HG03060 (cell line): Measurements from ENCODE around the gene TNFRSF4.
"Not testable (repeated sequence)": the region's sequence is repeated elsewhere in the genome, so short reads cannot be mapped to it uniquely, and the experiment has no call there.

Source experiments
- ATAC-seq: cut with Tn5 transposase; IDR thresholded peaks from one replicate; pipeline ENCODE4 v1.9.1; 2021; ENCODE audit warnings: low read depth, moderate number of reproducible peaks; ENCODE audit not compliant: unreplicated experiment

TNFRSF4 gene

DNA sequence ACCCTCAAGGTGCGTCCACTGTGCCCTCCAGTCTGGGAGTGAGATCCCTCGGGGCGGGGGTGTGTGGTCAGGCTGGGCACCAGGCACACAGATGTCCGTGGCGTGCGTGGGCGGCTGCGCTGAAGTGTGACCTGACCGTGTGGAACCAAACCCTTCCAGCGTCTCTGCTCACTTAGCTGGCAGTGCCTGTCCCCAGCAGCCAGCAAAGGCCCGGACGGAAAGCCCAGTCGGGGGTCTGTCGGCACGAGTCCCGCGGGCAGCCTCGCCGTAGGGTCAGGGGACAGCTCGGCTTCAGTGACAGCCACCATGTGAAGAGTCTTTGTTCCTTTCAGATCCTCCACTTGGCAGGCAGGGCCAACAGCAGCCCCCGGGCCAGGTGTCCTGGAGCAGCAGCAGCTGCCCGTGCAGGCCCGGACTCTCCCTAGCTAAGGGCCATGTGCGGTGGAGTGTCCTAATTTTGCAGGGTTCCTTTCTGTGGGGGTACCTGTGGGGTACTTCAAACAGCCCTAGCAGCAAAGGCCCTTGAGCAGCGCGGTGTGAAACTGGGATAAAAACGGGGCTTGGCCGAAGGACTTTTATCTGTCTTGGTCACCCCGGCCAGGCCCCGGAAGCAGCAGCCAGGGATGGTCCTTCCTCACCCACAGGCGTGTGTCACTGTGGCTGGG is 28.7 kb downstream of the TNFRSF4 start:
- ATAC-seq, result no peak

DNA sequence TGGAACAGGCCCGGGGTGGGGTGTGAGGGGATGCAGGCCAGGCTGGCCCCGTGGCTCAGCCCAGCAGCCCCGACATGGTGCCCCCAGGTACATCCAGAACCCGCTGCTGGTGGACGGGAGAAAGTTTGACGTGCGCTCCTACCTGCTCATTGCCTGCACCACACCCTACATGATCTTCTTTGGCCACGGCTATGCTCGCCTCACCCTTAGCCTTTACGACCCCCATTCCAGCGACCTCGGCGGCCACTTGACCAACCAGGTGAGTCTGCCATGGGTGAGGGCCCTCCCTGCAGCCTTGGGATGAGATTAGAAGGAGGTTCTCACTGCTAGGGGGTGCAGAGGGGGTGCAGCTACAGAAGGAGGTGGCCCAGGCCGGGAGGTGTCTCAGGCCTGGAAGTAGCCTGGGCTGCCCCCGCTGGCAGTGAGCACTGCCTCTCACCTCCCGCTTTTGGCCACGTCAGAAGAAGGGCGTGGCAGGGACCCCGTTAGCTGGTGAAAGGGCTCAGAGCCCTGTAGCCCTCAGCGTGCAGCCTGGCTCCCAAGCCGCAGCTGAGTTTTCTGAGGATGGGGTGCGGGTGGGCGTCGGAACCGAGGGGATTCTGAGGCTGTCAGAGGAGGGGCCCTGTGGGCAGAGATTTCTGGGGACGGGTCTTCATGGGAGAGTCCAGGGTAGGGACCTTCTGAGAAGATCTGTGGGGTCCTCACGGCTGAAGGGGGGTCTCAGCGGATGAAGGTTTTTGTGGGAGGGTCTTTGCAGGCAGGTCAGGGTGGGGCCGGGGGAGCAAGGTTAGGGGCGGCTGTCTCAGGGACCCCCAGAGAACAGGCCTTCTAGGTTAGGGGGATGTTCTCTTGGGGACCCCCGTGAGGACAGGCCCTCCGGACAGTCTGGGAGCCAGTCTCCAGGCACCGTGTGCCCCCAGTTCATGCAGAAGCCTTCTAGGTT is 29.8 kb downstream of the TNFRSF4 start:
- ATAC-seq, result no peak

DNA sequence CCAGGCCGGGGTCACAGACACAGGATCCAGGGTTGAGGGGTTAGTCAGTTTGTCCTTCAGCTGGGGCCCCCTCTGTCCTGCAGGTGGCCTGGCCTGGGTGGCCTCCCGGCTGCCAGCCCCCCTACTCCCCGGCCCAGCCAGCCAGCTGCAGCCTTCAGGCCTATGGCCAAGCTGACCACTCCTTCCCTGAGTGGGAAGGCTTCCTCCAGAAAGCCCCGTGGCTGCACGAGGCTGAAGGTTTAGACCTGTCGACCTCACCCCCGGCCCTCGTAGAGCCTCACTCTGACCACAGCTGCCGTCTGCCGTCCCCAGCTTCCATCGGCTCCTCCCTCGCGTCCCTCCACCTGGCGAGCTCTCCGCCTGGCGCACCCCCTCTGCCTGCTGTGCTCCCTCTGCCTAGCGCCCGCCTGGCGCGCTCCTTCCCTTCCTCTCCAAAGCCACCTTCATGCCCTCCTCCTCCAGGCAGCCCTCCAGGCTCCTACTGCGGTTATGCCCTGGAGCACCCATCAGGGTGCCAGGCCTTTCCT is 30.7 kb downstream of the TNFRSF4 start:
- no peak for ATAC-seq

DNA sequence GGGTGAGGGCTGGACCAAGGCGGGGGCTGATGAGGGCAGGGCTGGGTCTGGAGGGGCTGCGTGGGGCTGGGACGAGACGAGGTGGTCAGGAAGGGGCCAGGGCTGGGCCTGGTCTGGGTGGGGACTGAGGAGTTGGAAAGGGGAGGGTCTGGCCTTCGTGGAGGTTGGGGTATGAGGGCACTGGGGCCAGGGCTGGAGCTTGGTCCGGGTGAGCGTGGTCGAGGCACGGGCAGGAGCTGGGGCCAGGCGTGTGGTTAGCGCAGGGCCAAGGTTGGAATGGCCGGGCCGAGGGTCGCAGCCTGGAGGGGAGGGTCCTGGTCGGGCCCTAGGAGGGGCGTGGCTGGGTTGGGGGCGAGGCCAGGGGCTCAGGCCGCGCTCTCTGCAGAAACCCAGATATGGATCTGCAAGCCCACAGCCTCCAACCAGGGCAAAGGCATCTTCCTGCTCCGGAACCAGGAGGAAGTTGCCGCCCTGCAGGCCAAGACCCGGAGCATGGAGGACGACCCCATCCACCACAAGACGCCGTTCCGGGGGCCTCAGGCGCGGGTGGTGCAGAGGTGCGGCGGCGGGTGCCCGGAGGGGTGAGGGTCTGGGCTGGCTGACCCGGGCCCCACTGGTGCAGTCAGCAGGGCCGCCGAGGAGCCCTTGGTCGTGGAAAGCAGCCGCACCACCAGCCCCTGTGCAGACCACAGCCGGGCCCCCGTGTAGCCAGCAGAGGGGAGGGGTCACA is 31.3 kb downstream of the TNFRSF4 start:
- no peak for ATAC-seq

DNA sequence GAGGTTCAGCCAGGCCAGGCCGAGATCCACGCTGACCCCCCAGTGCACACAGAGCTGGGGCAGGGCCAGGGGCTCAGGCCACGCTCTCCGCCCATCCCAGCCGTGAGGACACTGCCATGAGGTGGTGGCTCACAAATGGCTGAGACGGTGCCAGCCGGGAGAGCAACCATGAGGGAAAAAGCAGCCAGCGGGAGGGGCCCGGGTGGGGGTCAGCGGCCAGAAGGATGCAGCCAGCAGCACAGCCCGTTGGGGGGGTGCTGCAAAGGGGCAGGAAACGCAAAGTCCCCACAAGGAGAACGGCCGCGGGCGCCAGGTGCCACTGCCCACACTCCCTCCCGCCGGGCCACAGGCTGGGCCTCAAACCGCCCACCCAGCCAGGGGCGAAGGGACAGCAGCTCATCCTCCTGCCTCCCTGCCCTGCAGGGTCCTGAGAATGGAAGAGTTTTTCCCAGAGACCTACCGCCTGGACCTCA is 32.0 kb downstream of the TNFRSF4 start:
- ATAC-seq, result no peak

DNA sequence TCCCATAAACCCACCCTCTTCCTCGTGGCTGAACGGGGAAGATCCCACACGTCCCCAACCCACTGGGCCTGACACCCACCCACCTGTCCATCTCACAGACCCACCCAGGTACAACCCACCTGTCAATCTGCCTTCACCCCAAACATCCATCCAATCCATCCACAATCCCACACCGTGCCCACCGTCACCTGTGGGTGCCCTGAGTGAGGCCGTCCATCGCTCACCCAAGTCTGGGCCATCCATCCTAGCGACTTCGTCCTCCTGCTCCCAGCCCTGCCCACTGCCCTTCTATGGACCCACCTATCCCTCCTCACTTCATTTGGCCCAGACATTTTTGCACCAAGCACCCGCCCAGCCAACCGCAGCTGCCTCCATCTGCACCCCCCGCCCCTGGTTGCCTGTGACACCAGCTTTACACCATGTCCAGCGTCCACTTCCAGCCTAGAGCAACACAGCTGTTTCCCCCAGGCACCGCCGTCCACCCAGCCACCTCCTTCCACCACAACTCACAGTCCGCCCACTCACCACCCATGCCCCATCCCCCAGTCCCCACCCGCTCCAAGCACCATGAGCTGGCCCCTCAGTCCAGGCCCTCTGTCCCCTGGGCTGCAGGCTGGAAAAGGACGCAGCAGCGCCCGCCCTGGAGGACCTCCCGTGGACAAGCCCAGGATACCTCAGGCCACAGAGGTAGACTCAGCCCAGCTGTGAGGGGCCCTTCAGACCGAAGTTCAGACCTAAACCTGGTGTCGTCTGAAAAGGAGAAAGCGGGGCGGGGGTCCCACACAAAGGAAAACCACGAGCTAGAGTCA is 32.6 kb downstream of the TNFRSF4 start:
- no peak for ATAC-seq

DNA sequence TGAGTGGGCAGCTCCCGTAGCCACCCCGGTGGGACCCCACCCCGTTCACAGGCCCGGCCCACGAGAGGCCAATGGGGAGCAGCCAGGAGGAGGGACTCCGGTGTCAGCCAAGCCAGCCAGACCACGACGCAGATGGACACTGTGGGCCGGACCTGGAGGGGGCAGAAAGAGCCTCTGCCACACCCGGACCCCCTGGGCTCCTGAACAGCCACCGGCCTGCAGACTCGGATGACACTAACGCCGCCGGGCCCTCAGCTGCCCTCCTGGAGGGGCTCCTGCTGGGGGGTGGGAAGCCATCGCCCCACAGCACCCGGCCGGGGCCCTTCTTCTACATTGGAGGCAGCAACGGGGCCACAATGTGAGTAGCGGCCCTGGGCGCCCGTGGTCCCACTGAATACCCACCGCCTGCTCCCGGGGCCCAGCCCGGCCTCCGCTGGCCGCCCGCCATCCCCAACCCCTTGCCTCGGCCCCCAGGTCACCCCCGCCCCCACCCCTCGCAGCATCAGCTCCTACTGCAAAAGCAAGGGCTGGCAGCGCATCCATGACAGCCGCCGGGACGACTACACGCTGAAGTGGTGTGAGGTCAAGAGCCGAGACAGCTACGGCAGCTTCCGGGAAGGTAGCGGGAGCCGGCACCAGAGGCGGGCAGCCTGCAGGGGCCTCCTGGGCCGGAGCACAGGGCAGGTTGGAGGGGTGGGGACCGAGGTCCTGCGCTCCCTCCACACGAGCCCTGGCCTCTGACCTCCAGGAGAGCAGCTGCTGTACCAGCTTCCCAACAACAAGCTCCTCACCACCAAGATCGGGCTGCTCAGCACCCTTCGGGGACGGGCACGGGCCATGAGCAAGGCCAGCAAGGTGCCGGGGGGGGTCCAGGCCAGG is 33.7 kb downstream of the TNFRSF4 start:
- ATAC-seq, result no peak

DNA sequence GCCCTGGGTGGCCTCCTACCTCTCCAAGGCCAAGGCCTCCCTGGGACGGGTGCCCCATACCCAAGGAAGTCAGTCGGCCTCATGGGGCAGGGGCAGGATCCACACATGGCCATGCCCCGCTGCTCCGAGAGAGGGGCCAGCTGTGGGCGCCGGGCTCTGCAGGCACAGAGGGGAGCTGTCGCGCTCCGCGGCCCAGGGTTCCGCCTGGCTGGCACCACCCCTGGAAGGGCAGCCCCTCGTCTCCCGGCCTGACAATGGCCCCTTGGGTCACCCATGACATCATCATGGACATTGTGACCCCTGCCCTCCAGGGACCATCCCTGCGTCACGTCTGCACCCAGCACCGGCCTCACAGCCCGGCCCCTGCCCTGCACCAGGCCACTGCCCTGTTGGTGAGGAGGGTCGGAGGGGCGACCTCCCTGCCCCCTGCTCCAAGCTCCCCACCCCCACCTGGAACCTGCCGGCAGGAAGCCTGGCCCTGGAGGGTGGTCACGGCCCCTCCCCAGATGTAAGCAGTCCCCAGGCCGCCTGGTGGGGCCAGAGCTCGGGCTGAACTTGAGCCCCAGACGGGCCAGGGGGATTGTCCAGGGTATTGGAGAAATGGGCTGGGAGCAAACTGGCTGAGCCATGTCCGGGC is 34.5 kb downstream of the TNFRSF4 start:
- no peak for ATAC-seq

DNA sequence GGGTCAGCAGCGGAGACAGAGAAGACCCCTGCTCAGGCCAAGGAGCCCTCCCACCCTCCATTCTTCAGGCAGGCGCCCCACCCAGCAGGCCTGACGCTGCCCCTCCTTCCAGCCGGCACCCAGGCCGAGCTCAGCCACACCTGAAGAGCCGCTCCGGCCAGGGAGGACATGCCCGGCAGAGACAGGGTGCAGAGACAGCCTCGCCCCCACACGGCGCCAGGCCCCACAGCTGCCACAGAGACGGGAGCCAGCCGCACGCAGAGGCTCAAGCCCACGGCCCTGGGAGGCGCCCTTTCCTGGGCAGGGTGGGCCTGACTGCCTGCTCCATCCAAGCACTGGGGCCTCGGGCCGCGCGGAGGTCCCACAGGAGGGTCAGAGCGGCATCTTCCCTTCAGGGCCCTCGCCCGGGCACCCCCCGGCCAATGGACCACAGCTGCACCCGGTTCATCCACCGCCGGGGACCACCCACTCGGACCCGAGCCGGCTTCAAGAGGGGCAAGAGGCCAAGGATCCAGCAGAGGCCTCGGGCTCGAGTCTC is 35.1 kb downstream of the TNFRSF4 start:
- ATAC-seq, result no peak

DNA sequence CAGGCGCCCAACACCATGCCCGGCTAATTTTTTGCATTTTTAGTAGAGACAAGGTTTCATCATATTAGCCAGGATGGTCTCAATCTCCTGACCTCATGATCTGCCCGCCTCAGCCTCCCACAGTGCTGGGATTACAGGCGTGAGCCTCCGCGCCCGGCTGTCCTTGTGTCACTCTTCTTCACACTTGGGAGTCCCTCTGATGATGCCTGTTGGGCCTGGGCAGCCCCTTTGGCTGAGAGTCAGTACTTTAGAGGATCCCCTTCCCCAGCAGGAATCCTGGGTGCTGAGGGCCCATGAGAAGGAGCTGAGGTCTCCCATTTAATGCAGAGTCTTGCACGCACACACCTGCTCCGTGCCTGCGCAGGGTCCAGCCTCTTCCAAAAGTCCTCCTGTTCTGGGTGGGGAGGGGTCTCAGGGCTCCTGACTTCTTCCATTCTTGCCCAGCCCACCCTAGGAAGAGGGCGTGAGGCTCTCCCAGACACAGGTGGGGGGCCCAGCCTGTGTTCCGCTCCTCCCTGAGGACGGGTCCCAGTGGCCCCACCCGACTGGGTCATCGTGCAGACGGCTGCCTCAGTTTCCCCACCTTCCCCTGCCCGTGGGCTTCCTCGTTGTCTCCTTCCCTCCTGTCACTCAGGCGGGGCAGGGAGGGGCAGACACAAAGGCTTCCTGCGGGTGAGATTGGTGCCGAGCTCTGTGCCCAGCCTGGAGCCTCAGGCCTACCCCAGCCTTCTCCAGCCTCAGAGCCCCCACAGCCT is 36.3 kb downstream of the TNFRSF4 start:
- ATAC-seq, result no peak

DNA sequence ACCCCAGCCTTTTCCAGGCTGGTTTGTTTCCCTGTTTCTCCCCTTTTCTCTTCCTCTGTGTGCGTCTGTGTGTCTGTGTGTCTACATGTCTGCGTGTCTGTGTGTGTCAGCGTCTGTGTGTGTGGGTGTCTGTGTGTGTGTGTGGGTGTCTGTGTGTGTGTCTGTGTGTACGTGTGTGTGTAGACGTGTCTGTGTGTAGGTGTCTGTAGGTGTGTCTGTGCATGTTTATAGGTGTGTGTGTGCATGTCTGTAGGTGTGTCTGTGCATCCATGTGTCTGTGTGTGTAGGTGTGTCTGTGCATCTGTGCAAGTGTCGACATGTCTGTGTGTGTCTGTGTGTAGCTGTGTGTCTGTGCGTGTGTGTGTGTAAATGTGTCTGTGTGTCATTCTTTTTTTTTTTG is 37.0 kb downstream of the TNFRSF4 start:
- ATAC-seq, result no peak

DNA sequence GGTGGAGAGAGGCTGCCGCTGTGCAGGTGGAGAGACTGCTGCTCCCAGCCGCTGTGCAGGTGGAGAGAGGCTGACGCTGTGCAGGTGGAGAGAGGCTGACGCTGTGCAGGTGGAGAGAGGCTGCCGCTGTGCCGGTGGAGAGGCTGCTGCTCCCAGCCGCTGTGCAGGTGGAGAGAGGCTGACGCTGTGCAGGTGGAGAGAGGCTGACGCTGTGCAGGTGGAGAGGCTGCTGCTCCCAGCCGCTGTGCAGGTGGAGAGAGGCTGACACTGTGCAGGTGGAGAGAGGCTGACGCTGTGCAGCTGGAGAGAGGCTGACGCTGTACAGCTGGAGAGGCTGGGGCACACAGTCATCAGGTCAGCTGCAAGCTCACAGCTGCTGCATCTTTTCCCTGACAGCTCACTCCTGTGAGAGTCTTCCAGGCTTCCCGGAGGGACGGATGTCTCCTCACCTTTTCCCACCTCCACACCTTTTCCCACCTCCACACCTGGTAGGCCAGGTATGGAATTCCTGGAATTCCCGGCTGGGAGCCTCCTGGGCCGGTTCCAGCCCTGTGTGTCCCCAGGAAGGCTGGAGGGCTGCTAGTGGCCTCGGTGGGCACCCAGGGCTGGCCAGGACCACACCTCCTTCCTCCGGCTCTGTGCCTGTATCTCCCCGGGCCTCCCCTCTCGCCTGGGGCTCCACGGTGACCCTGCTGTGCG is 37.7 kb downstream of the TNFRSF4 start:
- not testable (repeated sequence) for ATAC-seq

DNA sequence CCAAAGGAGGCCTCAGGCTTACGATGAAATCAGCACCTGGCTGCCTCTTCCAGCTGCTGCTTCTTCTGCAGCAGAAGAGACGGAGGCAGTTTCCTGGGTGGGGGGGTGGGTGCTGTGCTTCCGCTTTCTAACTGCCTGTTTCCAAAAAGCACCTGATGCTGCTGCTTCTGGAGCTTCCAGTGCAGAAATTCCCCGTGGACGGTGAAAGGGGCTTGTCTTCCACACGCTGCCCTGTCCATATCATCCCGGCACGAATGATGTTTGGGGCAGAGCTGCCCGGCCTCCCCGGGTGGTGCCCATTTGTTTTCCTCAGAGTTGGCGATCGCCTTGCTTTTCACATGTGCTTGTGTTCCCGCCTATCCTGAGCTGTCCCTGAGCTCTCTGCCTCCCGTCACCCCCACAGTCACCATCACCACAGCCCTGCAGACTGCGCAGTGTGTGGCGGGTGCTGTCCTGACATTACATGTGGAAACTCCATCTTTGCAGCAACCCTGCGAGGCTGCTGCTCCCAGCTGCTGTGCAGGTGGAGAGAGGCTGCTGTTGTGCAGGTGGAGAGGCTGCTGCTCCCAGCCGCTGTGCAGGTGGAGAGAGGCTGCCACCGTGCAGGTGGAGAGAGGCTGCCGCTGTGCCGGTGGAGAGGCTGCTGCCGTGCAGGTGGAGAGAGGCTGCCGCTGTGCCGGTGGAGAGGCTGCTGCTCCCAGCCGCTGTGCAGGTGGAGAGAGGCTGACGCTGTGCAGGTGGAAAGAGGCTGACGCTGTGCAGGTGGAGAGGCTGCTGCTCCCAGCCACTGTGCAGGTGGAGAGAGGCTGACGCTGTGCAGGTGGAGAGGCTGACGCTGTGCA is 38.5 kb downstream of the TNFRSF4 start:
- ATAC-seq, result no peak

DNA sequence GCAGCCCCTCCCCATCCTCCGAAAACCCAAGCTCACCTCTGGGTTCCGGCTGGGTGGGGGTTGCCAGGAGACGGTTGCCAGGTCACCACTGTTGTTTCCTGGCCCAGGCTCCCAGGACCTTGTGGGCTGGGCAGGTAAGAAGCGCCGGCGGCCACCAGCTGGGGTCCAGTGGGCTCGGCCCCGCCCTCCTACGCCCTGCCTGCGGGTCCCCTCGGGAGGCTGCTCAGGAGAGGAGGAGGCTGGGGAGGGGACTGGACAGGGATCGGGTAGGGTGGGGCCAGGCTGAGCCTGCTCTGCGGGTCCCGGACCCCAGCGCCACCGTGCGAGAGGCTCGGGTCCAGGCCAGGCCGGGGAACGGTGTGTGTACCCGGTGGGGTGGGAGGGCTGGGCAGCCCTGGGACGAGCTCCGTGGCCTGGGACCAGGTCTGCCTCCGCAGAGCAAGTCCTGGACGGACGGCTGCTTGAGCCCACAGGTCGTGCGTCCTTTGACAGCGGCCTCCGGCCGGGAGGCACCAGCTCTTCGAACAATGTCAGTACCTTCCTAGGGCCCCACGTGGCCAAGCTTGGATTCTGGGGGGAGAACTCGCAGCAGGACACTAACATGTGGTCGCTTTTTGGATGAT is 40.0 kb downstream of the TNFRSF4 start, which contains the start of gene TTLL10:
TSS of gene TTLL10 (plus strand) at position 88 of the 623 bp plus-strand sequence. CDS start 5,336 bp downstream, outside the sequence.
- no peak for ATAC-seq

DNA sequence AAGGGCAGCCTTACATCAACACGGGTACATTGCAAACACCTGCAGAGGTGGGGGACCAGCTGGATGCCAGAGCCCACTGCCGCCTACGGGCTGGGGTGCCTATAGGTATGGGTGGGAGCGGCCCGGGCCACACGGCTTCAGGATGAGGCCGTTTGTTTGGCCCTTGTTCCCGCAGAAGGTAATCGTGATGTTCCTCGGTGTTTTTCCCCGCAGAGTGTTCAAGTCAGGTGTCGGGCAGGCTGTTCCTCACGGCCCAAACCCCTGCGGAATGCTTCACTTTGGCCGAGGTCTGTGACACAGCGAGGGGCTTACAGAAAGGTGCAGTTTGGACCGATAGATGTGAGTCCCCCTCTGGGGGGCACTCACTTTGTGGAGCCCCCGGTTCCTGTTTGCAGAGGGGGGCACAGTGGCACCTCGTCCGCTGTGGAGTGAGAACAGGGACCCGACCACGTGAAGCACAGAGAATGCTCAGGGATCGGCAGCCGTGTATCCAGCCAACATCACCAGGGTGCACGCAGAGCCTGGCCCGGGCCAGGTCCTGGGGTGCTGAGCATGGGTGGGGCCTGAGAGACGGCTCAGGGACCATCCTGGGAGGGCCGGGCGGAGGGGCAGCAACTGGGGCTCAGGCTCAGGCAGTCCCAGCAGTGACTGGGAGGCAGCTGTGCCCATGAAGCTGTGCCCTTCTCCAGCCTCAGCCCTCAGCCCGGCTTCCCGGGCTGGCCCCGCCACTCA is 40.7 kb downstream of the TNFRSF4 start:
- ATAC-seq, result no peak
